NB4 (cell line): ENCODE measurements around the gene CWC27.

Experiments used
- DNase-seq: peaks from one replicate; pipeline ENCODE4 v3.0.0; 2010; ENCODE audit warnings: low read depth
- H3K4me3 ChIP-seq: one replicate; pipeline ENCODE4 v1.5.1; 2011; ENCODE audit warnings: mild to moderate bottlenecking, low read depth, low read length, moderate library complexity
- MAX ChIP-seq: IDR thresholded peaks from 2 replicates; pipeline ENCODE4 v1.6.1; 2011; ENCODE audit warnings: low read depth, low read length
- MYC ChIP-seq: IDR thresholded peaks from 2 replicates; pipeline ENCODE4 v1.6.1; 2011; ENCODE audit warnings: low read depth, low read length
- POLR2A ChIP-seq: IDR thresholded peaks from 2 replicates; pipeline ENCODE4 v1.6.1; 2011; ENCODE audit warnings: mild to moderate bottlenecking; ENCODE audit not compliant: insufficient read length; ENCODE audit errors: extremely low read depth
- TF ChIP-seq, protein P1 (sequence below): IDR thresholded peaks from one replicate; pipeline ENCODE4 v1.5.1; 2012; ENCODE audit warnings: low read depth, low read length

CWC27 gene

DNA sequence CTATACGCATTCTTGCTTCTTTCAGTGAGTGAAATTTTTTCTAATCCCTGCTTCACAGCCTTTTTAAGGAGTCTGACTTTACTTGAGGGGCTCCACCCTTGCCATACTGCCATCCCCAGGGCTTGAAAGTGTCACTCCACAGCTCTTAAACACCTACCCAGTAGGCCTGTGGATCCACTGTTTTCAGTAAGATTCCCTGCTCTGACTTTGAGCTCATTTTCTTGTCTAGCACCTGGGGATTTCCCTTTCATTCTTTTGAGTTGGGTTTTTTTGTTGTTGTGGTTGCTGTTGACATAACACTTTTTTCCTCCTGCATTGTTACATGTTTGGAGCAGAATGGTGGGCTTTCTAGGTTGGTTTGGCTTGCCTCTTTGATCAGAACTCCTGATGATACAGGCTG is 23.8 kb upstream of the CWC27 start:
- DNase-seq, result no peak
- TF ChIP-seq, protein P1, sequence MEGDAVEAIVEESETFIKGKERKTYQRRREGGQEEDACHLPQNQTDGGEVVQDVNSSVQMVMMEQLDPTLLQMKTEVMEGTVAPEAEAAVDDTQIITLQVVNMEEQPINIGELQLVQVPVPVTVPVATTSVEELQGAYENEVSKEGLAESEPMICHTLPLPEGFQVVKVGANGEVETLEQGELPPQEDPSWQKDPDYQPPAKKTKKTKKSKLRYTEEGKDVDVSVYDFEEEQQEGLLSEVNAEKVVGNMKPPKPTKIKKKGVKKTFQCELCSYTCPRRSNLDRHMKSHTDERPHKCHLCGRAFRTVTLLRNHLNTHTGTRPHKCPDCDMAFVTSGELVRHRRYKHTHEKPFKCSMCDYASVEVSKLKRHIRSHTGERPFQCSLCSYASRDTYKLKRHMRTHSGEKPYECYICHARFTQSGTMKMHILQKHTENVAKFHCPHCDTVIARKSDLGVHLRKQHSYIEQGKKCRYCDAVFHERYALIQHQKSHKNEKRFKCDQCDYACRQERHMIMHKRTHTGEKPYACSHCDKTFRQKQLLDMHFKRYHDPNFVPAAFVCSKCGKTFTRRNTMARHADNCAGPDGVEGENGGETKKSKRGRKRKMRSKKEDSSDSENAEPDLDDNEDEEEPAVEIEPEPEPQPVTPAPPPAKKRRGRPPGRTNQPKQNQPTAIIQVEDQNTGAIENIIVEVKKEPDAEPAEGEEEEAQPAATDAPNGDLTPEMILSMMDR, result no peak
- TF ChIP-seq MYC (no peak), POLR2A (no peak)
- no peak overlapping the region for H3K4me3 ChIP-seq

- DNase-seq, result no peak
- H3K4me3 ChIP-seq, result no peak overlapping the region
- TF ChIP-seq MYC, result no peak
- no peak for TF ChIP-seq MAX
- TF ChIP-seq, protein P1, result no peak
- no peak for TF ChIP-seq POLR2A
Observed at GRCh38 chr5:64746446-64746845, 22.3 kb upstream of the CWC27 start.

- H3K4me3 ChIP-seq, result no peak overlapping the region
- TF ChIP-seq POLR2A, result no peak
- TF ChIP-seq, protein P1, result no peak
- no peak for DNase-seq
Observed at GRCh38 chr5:64749385-64749784, 19.3 kb upstream of the CWC27 start.

DNA sequence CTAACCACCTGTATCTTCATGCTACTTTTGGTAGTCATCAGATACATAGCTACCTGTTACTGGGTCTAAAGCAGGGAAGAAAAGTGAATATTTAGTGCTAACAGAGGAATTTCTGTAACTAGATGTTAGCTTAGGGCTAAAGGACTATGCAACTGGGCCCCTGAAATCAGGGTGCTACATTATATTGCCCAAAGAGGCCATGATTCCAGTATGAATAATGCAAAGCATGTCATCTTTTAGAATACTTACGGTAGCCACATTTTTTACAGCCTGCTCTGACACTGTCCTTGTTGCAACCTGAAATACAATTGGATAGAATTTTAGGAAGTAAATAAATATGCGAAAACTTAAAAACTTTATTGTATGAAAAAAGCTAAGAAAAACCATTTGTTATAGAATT is 14.7 kb upstream of the CWC27 start:
- DNase-seq, result no peak
- H3K4me3 ChIP-seq, result no peak overlapping the region
- TF ChIP-seq MAX (no peak), POLR2A (no peak), MYC (no peak)
- TF ChIP-seq, protein P1, result no peak

- TF ChIP-seq, protein P1, result no peak
- TF ChIP-seq MAX (no peak), MYC (no peak), POLR2A (no peak)
- no peak for DNase-seq
Observed at GRCh38 chr5:64758901-64759300, 9.8 kb upstream of the CWC27 start.

GRCh38 chr5:64759960-64760660 is 8.6 kb upstream of the CWC27 start:
- no peak for TF ChIP-seq POLR2A
- TF ChIP-seq MAX, result no peak
- TF ChIP-seq MYC, result no peak
- H3K4me3 ChIP-seq, result no peak overlapping the region
- DNase-seq, result no peak

More at GRCh38 chr5:64758901-64759300, 9.8 kb upstream of the CWC27 start:
- H3K4me3 ChIP-seq, result no peak overlapping the region
